Activated CD8-positive, alpha-beta memory T cell treated with anti-CD3 and anti-CD28 coated beads for 48 hours (primary cell): Measurements from ENCODE around the gene RNF141.

Experiments used
- DNase-seq, 3 experiments: peaks; one replicate each; pipeline ENCODE4 v3.0.0-alpha.2; 2020; ENCODE audit warnings: low read depth in 2 of 3, low spot score in 2 of 3

RNF141 gene

GRCh38 chr11:10484461-10485180 is 56.4 kb downstream of the RNF141 start:
- no peak for DNase-seq

GRCh38 chr11:10483584-10483983 is 57.4 kb downstream of the RNF141 start:
- no peak for DNase-seq

- no peak for DNase-seq
Observed at GRCh38 chr11:10483174-10483573, 57.8 kb downstream of the RNF141 start.

- DNase-seq = no peak
Observed at GRCh38 chr11:10481560-10482349, 59.2 kb downstream of the RNF141 start.

GRCh38 chr11:10480760-10481159 is 60.2 kb downstream of the RNF141 start:
- DNase-seq = no peak

GRCh38 chr11:10480026-10480425 is 61.0 kb downstream of the RNF141 start:
- no peak for DNase-seq

GRCh38 chr11:10478574-10479550 is 62.1 kb downstream of the RNF141 start:
- no peak for DNase-seq

GRCh38 chr11:10478066-10478465 is 62.9 kb downstream of the RNF141 start:
- DNase-seq = no peak

GRCh38 chr11:10477690-10478046 is 63.3 kb downstream of the RNF141 start:
- DNase-seq = no peak

GRCh38 chr11:10476927-10477689 is 63.9 kb downstream of the RNF141 start:
- no peak for DNase-seq

- no peak for DNase-seq
Observed at GRCh38 chr11:10476342-10476741, 64.6 kb downstream of the RNF141 start.

GRCh38 chr11:10474551-10474950 is 66.4 kb downstream of the RNF141 start:
- no peak for DNase-seq

- no peak for DNase-seq
Observed at GRCh38 chr11:10473371-10473770, 67.6 kb downstream of the RNF141 start.

GRCh38 chr11:10462746-10463300 is 78.2 kb downstream of the RNF141 start:
- no peak for DNase-seq
